ENCODE results near the gene SOWAHD. TPM values are rescaled to one million over a fixed set of nuclear protein-coding genes. Genes with fewer than 3 reads are reported as not detected.

SOWAHD gene
- total RNA-seq, 1 experiment from 2014 or later, result 0.98 TPM

- Histone ChIP-seq H2BK12ac (ENCODE audit: insufficient read length, low read depth, low read length) (no peak overlapping the region), H3T11ph (ENCODE audit: low read length) (no peak overlapping the region), H3K9me3 (ENCODE audit: control insufficient read depth, low read depth, low read length) (peaks cover 8% of the 10 kb centered on the region), H3K23ac (ENCODE audit: insufficient read length, low read depth, low read length) (no peak overlapping the region), H3K27ac (ENCODE audit: insufficient read length, low read depth, low read length) (no peak overlapping the region), H3K14ac (ENCODE audit: insufficient read depth, low read length) (no peak overlapping the region), H4K20me1 (ENCODE audit: control insufficient read depth, insufficient read depth, insufficient read length) (no peaks in the 10 kb centered on the region), H4K91ac (ENCODE audit: insufficient read length, low read depth, low read length) (no peak overlapping the region), H2BK5ac (ENCODE audit: insufficient read length, low read length) (no peak overlapping the region), H4K5ac (ENCODE audit: insufficient read length, low read depth, low read length) (no peak overlapping the region), H2AFZ (ENCODE audit: low read length) (no peak overlapping the region), H2AK5ac (ENCODE audit: insufficient read length, low read length) (no peak overlapping the region), H4K8ac (replicated peaks; ENCODE audit: insufficient read length, low read depth, low read length) (no peak overlapping the region), H3K27me3 (ENCODE audit: insufficient read depth, low read length) (no peaks in the 10 kb centered on the region), H2BK20ac (ENCODE audit: low read depth, low read length, poor library complexity, severe bottlenecking) (no peak overlapping the region), H3K56ac (ENCODE audit: insufficient read length, low read depth, low read length) (no peak overlapping the region), H3K18ac (ENCODE audit: insufficient read length, low read depth, low read length) (no peak overlapping the region), H3K4me2 (ENCODE audit: insufficient read depth, insufficient read length, low read length) (no peak overlapping the region), H3K79me2 (ENCODE audit: insufficient read depth, low read length) (no peaks in the 10 kb centered on the region), H3K4me1 (ENCODE audit: insufficient read depth, low read length) (no peaks in the 10 kb centered on the region), H2BK15ac (ENCODE audit: low read depth, low read length) (no peak overlapping the region), H3K9ac (ENCODE audit: extremely low read depth, insufficient read length, low read length) (no peak overlapping the region), H3K79me1 (ENCODE audit: insufficient read depth, low read depth, low read length, poor library complexity, severe bottlenecking) (no peaks in the 10 kb centered on the region), H3K4ac (ENCODE audit: low read depth, low read length) (no peak overlapping the region), H2BK120ac (ENCODE audit: low read depth, low read length, poor library complexity, severe bottlenecking) (no peak overlapping the region), H3K23me2 (ENCODE audit: insufficient read length, low read depth, low read length, poor library complexity, severe bottlenecking) (no peaks in the 10 kb centered on the region)
- Mint-ChIP-seq H3K27ac (no peak overlapping the region), H3K4me1 (no peaks in the 10 kb centered on the region), H3K4me3 (no peak overlapping the region; a peak in 1 of 5 replicates), H3K9me3 (peaks cover 52 to 68% of the 10 kb centered on the region in 2 experiments), H3K27me3 (ENCODE audit: low read depth) (peaks cover under 1% of the 10 kb centered on the region; the same call in 1 of the 2 replicates), H3K36me3 (ENCODE audit: insufficient read depth in 1 of 3, low read depth in 3 of 3) (peaks cover 0 to 2% (median 0%) of the 10 kb centered on the region in 3 experiments; a peak in 1 of 7 replicates)
- TF ChIP-seq CTCF (conservative IDR thresholded peaks at IDR 0.05), result no peak
- DNase-seq, result no peak
- no CpG with 5 or more reads among the region's 5 CpGs for whole genome bisulfite sequencing (ENCODE audit: extremely low coverage, insufficient read length, low lambda C conversion rate)
Observed at GRCh38 chrX:119738742-119739141, 19.6 kb upstream of the SOWAHD start.
